K562 (cell line): ENCODE measurements around the gene NUDCD3. TPM values are rescaled to one million over a fixed set of nuclear protein-coding genes. Genes with fewer than 3 reads are reported as not detected.

ENCODE experiments used
- ATAC-seq: fragments of 200-7000 bp; cut with Tn5 transposase; 3 replicates; pipeline ENCODE4 v1.9.1; 2020; ENCODE audit warnings: moderate library complexity
- BruUV-seq: library from RNA; stranded (reverse); fragments of 400-500 nt; replicated peaks from 2 replicates; lab custom pipeline; 2021; lab: Mats Ljungman, UMichigan
- CTCF ChIA-PET: fragments of 300-600 bp; formaldehyde crosslinking; extraction: SDS; loops from one replicate; lab custom pipeline; 2021; ENCODE audit warnings: low intra/inter-chr PET ratio; lab: Yijun Ruan, JAX
- POLR2A ChIA-PET: fragments of 300-600, 350-650 bp; sonication (Branson Sonifier 250); formaldehyde crosslinking; extraction: SDS; loops from one replicate; lab custom pipeline; 2021; ENCODE audit warnings: antibody characterized with exemption, inconsistent platforms; lab: Yijun Ruan, JAX
- DNase-seq, 4 experiments: peaks; one replicate each; pipeline versions ENCODE4 v3.0.0 to v3.0.0-alpha.2; 2011 to 2018; ENCODE audit warnings: low spot score in 3 of 4, mixed read lengths in 3 of 4; ENCODE audit errors: extremely low read depth in 1 of 4
- FAIRE-seq: peaks from 2 replicates; lab custom pipeline; 2011; peaks lifted over from hg19 to GRCh38; lab: Jason Lieb, UNC
- H2AFZ ChIP-seq: 2 replicates; pipeline ENCODE4 v1.6.0; 2011; ENCODE audit warnings: low read depth, low read length, control low read depth, inconsistent platforms
- H3K27ac ChIP-seq: fragments of 200-600 bp; 3 replicates; pipeline ENCODE4 v1.8.0; 2011; ENCODE audit warnings: low read depth, mild to moderate bottlenecking, control low read depth, inconsistent platforms, low read length, moderate library complexity, mixed read lengths; ENCODE audit errors: extremely low read depth
- H3K27me3 ChIP-seq, 2 experiments: fragments of 300-600 bp in 1 of 2; 2 replicates in 1 of 2; 3 replicates in 1 of 2; pipeline versions ENCODE4 v1.6.0 to v1.8.0; 2011; ENCODE audit warnings: inconsistent platforms in 2 of 2, low read length in 2 of 2, mild to moderate bottlenecking in 1 of 2, mixed read lengths in 1 of 2, moderate library complexity in 1 of 2; ENCODE audit not compliant: control insufficient read depth in 2 of 2, insufficient read depth in 2 of 2
- H3K36me3 ChIP-seq: fragments of 300-600 bp; 3 replicates; pipeline ENCODE4 v1.8.0; 2011; ENCODE audit warnings: mild to moderate bottlenecking, low read length, inconsistent platforms; ENCODE audit not compliant: control insufficient read depth, insufficient read depth
- H3K4me1 ChIP-seq, 2 experiments: fragments of 200-600 bp in 1 of 2; replicated peaks in 1 of 2; 2 replicates in 1 of 2; 3 replicates in 1 of 2; pipeline versions ENCODE4 v1.5.1 to v1.8.0; 2011; ENCODE audit warnings: inconsistent platforms in 2 of 2, low read length in 2 of 2, mild to moderate bottlenecking in 1 of 2, mixed read lengths in 1 of 2, moderate library complexity in 1 of 2; ENCODE audit not compliant: control insufficient read depth in 2 of 2, insufficient read depth in 2 of 2
- H3K4me2 ChIP-seq: 2 replicates; pipeline ENCODE4 v1.6.1; 2011; ENCODE audit warnings: low read length, control low read depth, inconsistent platforms, mixed read lengths; ENCODE audit not compliant: insufficient read depth
- H3K4me3 ChIP-seq: fragments of 200-600 bp; sonication (generic), shearing (Covaris generic); 2 replicates; pipeline ENCODE4 v1.5.1; 2016; ENCODE audit warnings: control low read depth, inconsistent platforms
- H3K79me2 ChIP-seq: fragments of 200-600 bp; 3 replicates; pipeline ENCODE4 v1.8.0; 2011; ENCODE audit warnings: low read length, inconsistent platforms; ENCODE audit not compliant: control insufficient read depth, insufficient read depth
- H3K9ac ChIP-seq, 2 experiments: 2 replicates each; pipeline versions ENCODE4 v1.6.0 to v1.6.1; 2011; ENCODE audit warnings: low read depth in 2 of 2, low read length in 2 of 2, control low read depth in 1 of 2, inconsistent platforms in 1 of 2, mild to moderate bottlenecking in 1 of 2, mixed read lengths in 1 of 2; ENCODE audit not compliant: insufficient read depth in 1 of 2
- H3K9me1 ChIP-seq: one replicate; pipeline ENCODE4 v1.6.0; 2011; ENCODE audit warnings: inconsistent platforms, mild to moderate bottlenecking, low read length, moderate library complexity; ENCODE audit not compliant: control insufficient read depth, insufficient read depth
- H3K9me3 ChIP-seq: replicated peaks from 2 replicates; pipeline ENCODE4 v1.5.1; 2011; ENCODE audit warnings: low read depth, low read length, inconsistent platforms; ENCODE audit not compliant: control insufficient read depth, insufficient read depth
- H4K20me1 ChIP-seq: replicated peaks from 2 replicates; pipeline ENCODE4 v1.6.1; 2011; ENCODE audit warnings: low read length, inconsistent platforms, mixed read lengths; ENCODE audit not compliant: control insufficient read depth, insufficient read depth
- ARID1B ChIP-seq: fragments of 450-650 bp; IDR thresholded peaks from 2 replicates; pipeline ENCODE4 v1.6.1; 2016; ENCODE audit warnings: antibody characterized with exemption, mild to moderate bottlenecking, inconsistent platforms
- HDAC1 ChIP-seq, 2 experiments: fragments of 450-650 bp; IDR thresholded peaks; 2 replicates each; pipeline ENCODE4 v1.6.1; 2016 to 2017; ENCODE audit warnings: inconsistent platforms in 1 of 2, mild to moderate bottlenecking in 1 of 2, moderate library complexity in 1 of 2
- KDM5B ChIP-seq: fragments of 200-600 bp; sonication (generic); IDR thresholded peaks from 2 replicates; pipeline ENCODE4 v1.6.1; 2012; ENCODE audit warnings: low read depth, mild to moderate bottlenecking, moderate library complexity, low read length, control low read depth, inconsistent platforms; ENCODE audit not compliant: insufficient replicate concordance
- KLF13 ChIP-seq: fragments of 450-650 bp; IDR thresholded peaks from 2 replicates; pipeline ENCODE4 v1.6.1; 2016; ENCODE audit warnings: missing genetic modification characterization, low read depth, mild to moderate bottlenecking, missing compliant biosample characterization, moderate library complexity, borderline replicate concordance
- PCBP2 ChIP-seq: fragments of 200-400 bp; formaldehyde crosslinking; IDR thresholded peaks from 2 replicates; pipeline ENCODE4 v1.6.1; 2018; ENCODE audit warnings: low read length, low read depth, mild to moderate bottlenecking, moderate library complexity; ENCODE audit not compliant: poor library complexity, severe bottlenecking
- PML ChIP-seq: IDR thresholded peaks from 2 replicates; pipeline ENCODE4 v1.6.1; 2012; ENCODE audit warnings: low read length, inconsistent platforms
- SNIP1 ChIP-seq: fragments of 450-650 bp; IDR thresholded peaks from 2 replicates; pipeline ENCODE4 v1.7.1; 2017; ENCODE audit warnings: low read depth, mild to moderate bottlenecking
- TAF15 ChIP-seq: fragments of 200-400 bp; formaldehyde crosslinking; IDR thresholded peaks from 2 replicates; pipeline ENCODE4 v1.6.1; 2017; ENCODE audit warnings: mild to moderate bottlenecking, low read depth, low read length, moderate library complexity
- TEAD1 ChIP-seq, 2 experiments: fragments of 450-650 bp in 1 of 2; sonication (generic) in 1 of 2; formaldehyde crosslinking; IDR thresholded peaks; 2 replicates each; pipeline versions ENCODE4 v1.4.0 to v1.8.0; 2020 to 2022; ENCODE audit warnings: mild to moderate bottlenecking in 2 of 2, missing genetic modification reagents in 1 of 2
- ZBTB1 ChIP-seq: sonication (generic); formaldehyde crosslinking; IDR thresholded peaks from 2 replicates; pipeline ENCODE4 v1.8.1; 2023; ENCODE audit warnings: missing genetic modification reagents, low read depth, mild to moderate bottlenecking, borderline replicate concordance
- ZNF407 ChIP-seq: fragments of 450-650 bp; IDR thresholded peaks from 2 replicates; pipeline ENCODE4 v1.6.1; 2016; ENCODE audit warnings: low read depth
- ZNF583 ChIP-seq: fragments of 250-450 bp; sonication (Bioruptor Pico); IDR thresholded peaks from 2 replicates; pipeline ENCODE4 v1.4.0; 2020
- WGBS: fragments of 100-300 bp; shearing (Covaris generic); methylation state at CpG from one replicate; pipeline ENCODE4 v1.1.6; 2016; ENCODE audit warnings: low coverage, mixed read lengths; ENCODE audit not compliant: insufficient coverage; ENCODE audit errors: missing lambda C conversion rate; 5-methylcytosine and 5-hydroxymethylcytosine counted together
- in situ Hi-C: fragments of 300-500 bp; cut with MboI; formaldehyde crosslinking; loops from 4 replicates; pipeline ENCODE4 v1.15.0; 2018; ENCODE audit warnings: inconsistent platforms, mixed read lengths
- intact Hi-C: fragments of 100-400 bp; cut with micrococcal nuclease; formaldehyde crosslinking; loops from 2 replicates; pipeline ENCODE4 v1.14.2; 2022
- polyA plus RNA-seq, 8 experiments: library from polyadenylated mRNA; depleted of rRNA in 4 of 8; stranded (reverse) in 5 of 8; unstranded in 3 of 8; fragments of >200 nt; fragmentation: Nextera tagmentation in 2 of 8; fragmentation: Illumina TruSeq in 1 of 8; extraction: Ambion mirVana in 2 of 8; extraction: Trizol in 1 of 8; gene quantifications; 2 replicates each; pipeline versions ENCODE4 v1.2.1 to v1.2.3, GENCODE V29; 2011 to 2014; ENCODE audit warnings: inconsistent platforms in 1 of 8, missing spikeins in 1 of 8
- total RNA-seq, 7 experiments: library from RNA; depleted of rRNA in 6 of 7; stranded (reverse); fragments of >200 nt in 6 of 7; fragmentation: Illumina TruSeq in 2 of 7; extraction: Trizol in 2 of 7; gene quantifications; 2 replicates each; pipeline versions ENCODE4 v1.2.1 to v1.2.3, GENCODE V29; 2011 to 2021; ENCODE audit warnings: low replicate concordance in 1 of 7
- TF ChIP-seq, protein P1 (sequence below): fragments of 450-650 bp; formaldehyde crosslinking; IDR thresholded peaks from 2 replicates; pipeline ENCODE4 v1.4.0; 2022; ENCODE audit warnings: missing genetic modification characterization

Gene NUDCD3
- total and polyA plus RNA-seq, 9 of the 15 experiments (the other 6 are each of a cell fraction or from before 2014, with no cell fraction given): 24.8 to 64.2 (median 42.6) TPM

- POLR2A ChIA-PET: no interaction called here
- H4K20me1 ChIP-seq: no peaks in the 10 kb centered on the region
- no peaks in the 10 kb centered on the region for H3K9me1 ChIP-seq
- H3K27ac ChIP-seq: no peak overlapping the region
- peaks cover 0 to 33% of the 10 kb centered on the region in 2 experiments; a peak in 2 of 5 replicates for H3K4me1 ChIP-seq
- H3K27me3 ChIP-seq: no peaks in the 10 kb centered on the region
- DNase-seq (no peak), FAIRE-seq (no peak), ATAC-seq (no peak)
- no peaks in the 10 kb centered on the region for H3K36me3 ChIP-seq
- CTCF ChIA-PET: no interaction called here
- intact Hi-C loops (no loop called here), in situ Hi-C loops (no loop called here)
- H3K79me2 ChIP-seq: no peaks in the 10 kb centered on the region
- H3K4me3 ChIP-seq: no peak overlapping the region
- H3K9ac ChIP-seq: 0 out of 4 replicates have a peak overlapping the region, but pooled peaks of 1 of the 2 experiments have one; percentile 36
- H2AFZ ChIP-seq: no peak overlapping the region
- BruUV-seq: no TSS peak
- WGBS: 41% methylated on average over 8 of the region's 8 CpGs
- H3K4me2 ChIP-seq: no peak overlapping the region
- H3K9me3 ChIP-seq: no peaks in the 10 kb centered on the region
- TF ChIP-seq KLF13 (tag) (no peak), ZBTB1 (no peak), ZNF583 (no peak), TEAD1 (CRISPR knock-in tag; IDR thresholded peaks at IDR 0.05) (no peak), ZNF407 (no peak), ARID1B (no peak), SNIP1 (no peak), HDAC1 (IDR thresholded peaks at IDR 0.05) (no peak), KDM5B (no peak), TAF15 (no peak), PML (no peak), PCBP2 (no peak)
- TF ChIP-seq, protein P1, sequence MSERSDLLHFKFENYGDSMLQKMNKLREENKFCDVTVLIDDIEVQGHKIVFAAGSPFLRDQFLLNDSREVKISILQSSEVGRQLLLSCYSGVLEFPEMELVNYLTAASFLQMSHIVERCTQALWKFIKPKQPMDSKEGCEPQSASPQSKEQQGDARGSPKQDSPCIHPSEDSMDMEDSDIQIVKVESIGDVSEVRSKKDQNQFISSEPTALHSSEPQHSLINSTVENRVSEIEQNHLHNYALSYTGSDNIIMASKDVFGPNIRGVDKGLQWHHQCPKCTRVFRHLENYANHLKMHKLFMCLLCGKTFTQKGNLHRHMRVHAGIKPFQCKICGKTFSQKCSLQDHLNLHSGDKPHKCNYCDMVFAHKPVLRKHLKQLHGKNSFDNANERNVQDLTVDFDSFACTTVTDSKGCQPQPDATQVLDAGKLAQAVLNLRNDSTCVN (CRISPR knock-in tag): no peak
These were observed 43.0 kb upstream of the NUDCD3 start for GRCh38 chr7:44533301-44534055.
